ENCODE results near the gene PTPRC. TPM values are rescaled to one million over a fixed set of nuclear protein-coding genes. Genes with fewer than 3 reads are reported as not detected.

PTPRC gene
- total RNA-seq, 1 experiment from 2014 or later: 0.11 TPM

- H3K9me3 ChIP-seq (ENCODE audit: low read length): no peaks in the 10 kb centered on the region
- POLR2A ChIA-PET (ENCODE audit: unreplicated experiment): no interaction called here
These were observed 134.2 kb downstream of the PTPRC start for GRCh38 chr1:198773030-198773429.

GRCh38 chr1:198773523-198773922 is 134.7 kb downstream of the PTPRC start:
- H3K36me3 ChIP-seq (ENCODE audit: low read depth, low read length): no peaks in the 10 kb centered on the region; the same call in 1 of the 2 replicates
- no peaks in the 10 kb centered on the region for H3K9me3 ChIP-seq (ENCODE audit: low read length)
- no peaks in the 10 kb centered on the region for H3K27me3 ChIP-seq (ENCODE audit: low read length)
- DNase-seq (no peak), ATAC-seq (no peak)
- no peak overlapping the region for H3K27ac ChIP-seq (ENCODE audit: low read length)
- no peak overlapping the region for H3K9ac ChIP-seq (ENCODE audit: low read length)
- TF ChIP-seq EZH2 (IDR thresholded peaks at IDR 0.05; ENCODE audit: low read length, unreplicated experiment): no peak
- TF ChIP-seq, protein P1, sequence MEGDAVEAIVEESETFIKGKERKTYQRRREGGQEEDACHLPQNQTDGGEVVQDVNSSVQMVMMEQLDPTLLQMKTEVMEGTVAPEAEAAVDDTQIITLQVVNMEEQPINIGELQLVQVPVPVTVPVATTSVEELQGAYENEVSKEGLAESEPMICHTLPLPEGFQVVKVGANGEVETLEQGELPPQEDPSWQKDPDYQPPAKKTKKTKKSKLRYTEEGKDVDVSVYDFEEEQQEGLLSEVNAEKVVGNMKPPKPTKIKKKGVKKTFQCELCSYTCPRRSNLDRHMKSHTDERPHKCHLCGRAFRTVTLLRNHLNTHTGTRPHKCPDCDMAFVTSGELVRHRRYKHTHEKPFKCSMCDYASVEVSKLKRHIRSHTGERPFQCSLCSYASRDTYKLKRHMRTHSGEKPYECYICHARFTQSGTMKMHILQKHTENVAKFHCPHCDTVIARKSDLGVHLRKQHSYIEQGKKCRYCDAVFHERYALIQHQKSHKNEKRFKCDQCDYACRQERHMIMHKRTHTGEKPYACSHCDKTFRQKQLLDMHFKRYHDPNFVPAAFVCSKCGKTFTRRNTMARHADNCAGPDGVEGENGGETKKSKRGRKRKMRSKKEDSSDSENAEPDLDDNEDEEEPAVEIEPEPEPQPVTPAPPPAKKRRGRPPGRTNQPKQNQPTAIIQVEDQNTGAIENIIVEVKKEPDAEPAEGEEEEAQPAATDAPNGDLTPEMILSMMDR (conservative IDR thresholded peaks at IDR 0.05; ENCODE audit: low read depth, low read length): no peak
- TF ChIP-seq EZH2phosphoT487 (IDR thresholded peaks at IDR 0.05; ENCODE audit: borderline replicate concordance, low read length): no peak
- no peak overlapping the region for H2AFZ ChIP-seq (ENCODE audit: low read length)
- no peaks in the 10 kb centered on the region for H3K79me2 ChIP-seq (ENCODE audit: low read length)
- no peaks in the 10 kb centered on the region for H3K9me2 ChIP-seq (replicated peaks; ENCODE audit: low read length)
- H3K4me1 ChIP-seq (ENCODE audit: insufficient read depth, low read length): peaks cover 27% of the 10 kb centered on the region
- ChIA-PET POLR2A (ENCODE audit: unreplicated experiment) (interaction anchor here (0.6 kb wide), 1 partner anchor 60 kb away, joined by 19 read pairs; no protein-coding TSS in a partner anchor), CTCF (no interaction called here)
- no peaks in the 10 kb centered on the region for H4K20me1 ChIP-seq (ENCODE audit: low read length)
- intact Hi-C loops (cut with micrococcal nuclease): loop anchor here (5.0 to 10.0 kb wide), 4 partner anchors 121 to 689 kb away; no protein-coding TSS in a partner anchor
- H3F3A ChIP-seq (ENCODE audit: low read length, unreplicated experiment): no peaks in the 10 kb centered on the region
- no peak overlapping the region for H3K4me3 ChIP-seq (ENCODE audit: low read length)
- no TSS peak for BruUV-seq (replicated peaks)
- H3K4me2 ChIP-seq (ENCODE audit: low read length): no peak overlapping the region

More at GRCh38 chr1:198773030-198773429, 134.2 kb downstream of the PTPRC start:
- H3K9ac ChIP-seq (ENCODE audit: low read length): no peak overlapping the region
- CTCF ChIA-PET: no interaction called here
- H3K4me1 ChIP-seq (ENCODE audit: insufficient read depth, low read length): peaks cover 25% of the 10 kb centered on the region
- DNase-seq (no peak), ATAC-seq (no peak)
- no peaks in the 10 kb centered on the region for H3K9me2 ChIP-seq (replicated peaks; ENCODE audit: low read length)
- no peak overlapping the region for H3K27ac ChIP-seq (ENCODE audit: low read length)
- no peak overlapping the region for H3K4me3 ChIP-seq (ENCODE audit: low read length)
- H3K27me3 ChIP-seq (ENCODE audit: low read length): no peaks in the 10 kb centered on the region
- no peaks in the 10 kb centered on the region; the same call in 1 of the 2 replicates for H3K36me3 ChIP-seq (ENCODE audit: low read depth, low read length)
- H2AFZ ChIP-seq (ENCODE audit: low read length): no peak overlapping the region
- intact Hi-C loops (cut with micrococcal nuclease): loop anchor here (5.0 to 10.0 kb wide), 4 partner anchors 122 to 689 kb away; no protein-coding TSS in a partner anchor
- H3K79me2 ChIP-seq (ENCODE audit: low read length): no peaks in the 10 kb centered on the region
- TF ChIP-seq EZH2 (IDR thresholded peaks at IDR 0.05; ENCODE audit: low read length, unreplicated experiment) (no peak), EZH2phosphoT487 (IDR thresholded peaks at IDR 0.05; ENCODE audit: borderline replicate concordance, low read length) (no peak)
- TF ChIP-seq, protein P1 (conservative IDR thresholded peaks at IDR 0.05; ENCODE audit: low read depth, low read length): no peak
- no peaks in the 10 kb centered on the region for H4K20me1 ChIP-seq (ENCODE audit: low read length)
- no peak overlapping the region for H3K4me2 ChIP-seq (ENCODE audit: low read length)
- BruUV-seq (replicated peaks): no TSS peak
- no peaks in the 10 kb centered on the region for H3F3A ChIP-seq (ENCODE audit: low read length, unreplicated experiment)

- intact Hi-C loops (cut with micrococcal nuclease): loop anchor here (5.0 to 10.0 kb wide), 4 partner anchors 120 to 688 kb away; no protein-coding TSS in a partner anchor
- Histone ChIP-seq H3K4me2 (ENCODE audit: low read length) (no peak overlapping the region), H3K9ac (ENCODE audit: low read length) (no peak overlapping the region), H3K27ac (ENCODE audit: low read length) (no peak overlapping the region), H3K9me3 (ENCODE audit: low read length) (no peaks in the 10 kb centered on the region), H4K20me1 (ENCODE audit: low read length) (no peaks in the 10 kb centered on the region), H3K27me3 (ENCODE audit: low read length) (no peaks in the 10 kb centered on the region), H3F3A (ENCODE audit: low read length, unreplicated experiment) (no peaks in the 10 kb centered on the region), H3K9me2 (replicated peaks; ENCODE audit: low read length) (no peaks in the 10 kb centered on the region), H3K4me1 (ENCODE audit: insufficient read depth, low read length) (peaks cover 27% of the 10 kb centered on the region), H3K79me2 (ENCODE audit: low read length) (no peaks in the 10 kb centered on the region), H3K4me3 (ENCODE audit: low read length) (no peak overlapping the region), H2AFZ (ENCODE audit: low read length) (no peak overlapping the region), H3K36me3 (ENCODE audit: low read depth, low read length) (no peaks in the 10 kb centered on the region; the same call in 1 of the 2 replicates)
- POLR2A ChIA-PET (ENCODE audit: unreplicated experiment): interaction anchor here (0.6 kb wide), 1 partner anchor 61 kb away, joined by 19 read pairs; no protein-coding TSS in a partner anchor
- TF ChIP-seq EZH2phosphoT487 (IDR thresholded peaks at IDR 0.05; ENCODE audit: borderline replicate concordance, low read length) (no peak), EZH2 (IDR thresholded peaks at IDR 0.05; ENCODE audit: low read length, unreplicated experiment) (no peak)
- TF ChIP-seq, protein P1 (conservative IDR thresholded peaks at IDR 0.05; ENCODE audit: low read depth, low read length): no peak
- ATAC-seq (no peak), DNase-seq (no peak)
- BruUV-seq (replicated peaks): no TSS peak
- CTCF ChIA-PET: no interaction called here
These were observed 135.6 kb downstream of the PTPRC start for GRCh38 chr1:198774421-198774820.
